SU-DHL-6 (cell line): ENCODE data around the gene THBD.

Experiments
- EZH2phosphoT487 ChIP-seq: fragments of 200-600 bp; sonication (generic), shearing (Covaris generic); conservative IDR thresholded peaks from 2 replicates; pipeline ENCODE4 v1.6.1; 2018; ENCODE audit warnings: mild to moderate bottlenecking, antibody characterized with exemption, low read length, moderate library complexity, mixed read lengths
- TF ChIP-seq, protein P1 (sequence below): fragments of 200-600 bp; sonication (generic); IDR thresholded peaks from one replicate; pipeline ENCODE4 v1.5.1; 2017; ENCODE audit warnings: antibody characterized with exemption, mild to moderate bottlenecking, low read length, moderate library complexity; ENCODE audit not compliant: insufficient read depth, poor library complexity, severe bottlenecking

DNA sequence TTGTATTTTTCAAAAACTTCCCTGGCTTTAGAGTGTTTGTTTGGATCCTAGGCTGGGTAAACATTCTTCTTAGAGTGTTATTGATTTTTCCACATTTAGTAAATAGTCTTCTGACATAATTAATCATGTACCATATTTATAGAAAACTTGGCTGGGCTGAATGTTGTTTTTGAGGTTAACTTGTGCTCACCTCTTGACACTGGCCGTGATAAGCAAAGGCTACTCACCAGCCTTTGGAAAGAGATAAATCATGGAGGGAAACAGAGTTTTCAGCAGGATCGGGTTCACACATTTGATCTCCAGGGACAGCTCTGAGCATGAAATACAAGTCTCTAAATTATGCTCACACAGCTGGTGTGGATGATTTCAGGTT lies 42.9 kb upstream of the THBD start:
- no peak for TF ChIP-seq EZH2phosphoT487
- TF ChIP-seq, protein P1, sequence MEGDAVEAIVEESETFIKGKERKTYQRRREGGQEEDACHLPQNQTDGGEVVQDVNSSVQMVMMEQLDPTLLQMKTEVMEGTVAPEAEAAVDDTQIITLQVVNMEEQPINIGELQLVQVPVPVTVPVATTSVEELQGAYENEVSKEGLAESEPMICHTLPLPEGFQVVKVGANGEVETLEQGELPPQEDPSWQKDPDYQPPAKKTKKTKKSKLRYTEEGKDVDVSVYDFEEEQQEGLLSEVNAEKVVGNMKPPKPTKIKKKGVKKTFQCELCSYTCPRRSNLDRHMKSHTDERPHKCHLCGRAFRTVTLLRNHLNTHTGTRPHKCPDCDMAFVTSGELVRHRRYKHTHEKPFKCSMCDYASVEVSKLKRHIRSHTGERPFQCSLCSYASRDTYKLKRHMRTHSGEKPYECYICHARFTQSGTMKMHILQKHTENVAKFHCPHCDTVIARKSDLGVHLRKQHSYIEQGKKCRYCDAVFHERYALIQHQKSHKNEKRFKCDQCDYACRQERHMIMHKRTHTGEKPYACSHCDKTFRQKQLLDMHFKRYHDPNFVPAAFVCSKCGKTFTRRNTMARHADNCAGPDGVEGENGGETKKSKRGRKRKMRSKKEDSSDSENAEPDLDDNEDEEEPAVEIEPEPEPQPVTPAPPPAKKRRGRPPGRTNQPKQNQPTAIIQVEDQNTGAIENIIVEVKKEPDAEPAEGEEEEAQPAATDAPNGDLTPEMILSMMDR, result no peak
